NCI-H2107 treated with DMSO at 0.1 percent for 48 hours (cell line): ENCODE measurements around the gene KCNJ16.

Experiments
- DNase-seq: peaks from one replicate; lab custom pipeline; 2025; ENCODE audit not compliant: unreplicated experiment; lab: John Stamatoyannopoulos, UW

The KCNJ16 gene

DNA sequence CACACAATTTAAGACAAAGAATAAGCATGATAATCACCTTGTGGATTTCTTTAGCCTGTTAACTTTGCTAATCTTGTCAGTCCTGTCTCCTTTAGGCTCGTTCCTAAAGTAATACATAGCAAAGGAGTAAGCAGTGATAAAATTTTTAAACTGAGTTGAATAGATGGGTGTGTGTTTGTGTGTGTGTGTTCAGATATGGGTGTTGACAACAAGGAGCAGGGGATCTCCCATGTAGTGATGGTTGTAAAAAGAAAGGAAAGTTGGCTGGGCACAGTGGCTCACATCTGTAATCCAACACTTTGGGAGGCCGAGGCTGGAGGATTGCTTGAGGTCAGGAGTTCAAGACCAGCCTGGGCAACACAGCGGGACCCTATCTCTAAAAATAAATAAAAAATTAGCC is 49.7 kb downstream of the KCNJ16 start:
- DNase-seq: no peak

DNA sequence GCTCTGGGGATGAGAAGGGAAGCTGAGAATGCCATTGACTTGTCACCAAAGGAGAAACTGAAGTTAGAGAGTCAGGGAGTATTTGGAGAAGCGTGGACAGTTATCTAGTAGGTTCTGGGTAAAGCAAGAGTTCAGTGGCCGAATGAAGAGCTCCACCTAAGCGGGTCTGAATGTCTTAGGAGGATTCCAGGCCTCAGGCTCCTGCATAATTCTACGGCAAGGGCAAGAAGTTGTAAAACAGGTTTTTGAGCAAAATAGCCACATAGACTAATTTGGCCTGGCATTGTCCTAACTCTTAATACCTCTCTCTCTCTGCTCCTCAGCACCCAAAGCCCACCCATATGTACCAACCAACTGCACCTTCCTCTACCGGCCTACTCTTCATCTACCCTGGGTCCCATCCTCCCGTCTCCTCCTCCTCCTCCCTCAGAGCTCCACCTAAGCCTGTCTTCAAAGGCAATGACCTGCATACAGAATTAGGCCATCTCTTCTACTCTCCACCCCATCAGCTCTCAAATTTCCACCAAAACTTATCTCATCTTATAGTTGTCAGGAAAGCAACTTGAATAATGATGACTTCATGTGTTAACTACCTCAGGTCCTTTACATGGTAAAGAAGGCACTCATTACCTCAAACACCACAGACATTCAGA is 52.3 kb downstream of the KCNJ16 start:
- no peak for DNase-seq

DNA sequence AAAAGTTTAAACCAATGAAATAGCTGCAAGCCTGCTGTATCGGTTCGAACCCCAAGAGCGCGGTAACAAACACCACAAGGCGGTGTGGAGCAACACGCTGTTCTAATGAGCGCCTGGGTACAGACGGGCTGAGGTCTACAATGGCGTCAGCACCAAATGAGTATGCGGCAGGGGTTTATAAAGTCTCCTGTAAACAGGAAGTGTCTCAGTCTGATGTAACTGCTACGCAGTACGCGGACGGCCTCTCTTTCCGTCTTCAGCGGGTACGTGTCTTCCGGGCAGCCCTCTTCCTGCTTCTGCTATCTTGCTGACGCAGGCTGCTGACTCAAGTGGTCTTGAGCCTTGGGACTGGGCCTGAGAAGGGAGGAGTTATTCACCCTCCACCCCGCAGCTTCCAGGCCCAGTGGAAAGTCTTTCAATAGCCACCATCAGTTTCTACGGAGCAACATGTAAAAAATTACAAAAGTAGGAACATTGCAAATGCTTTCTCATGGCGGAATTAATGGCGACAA is 53.8 kb downstream of the KCNJ16 start:
- DNase-seq: no peak

DNA sequence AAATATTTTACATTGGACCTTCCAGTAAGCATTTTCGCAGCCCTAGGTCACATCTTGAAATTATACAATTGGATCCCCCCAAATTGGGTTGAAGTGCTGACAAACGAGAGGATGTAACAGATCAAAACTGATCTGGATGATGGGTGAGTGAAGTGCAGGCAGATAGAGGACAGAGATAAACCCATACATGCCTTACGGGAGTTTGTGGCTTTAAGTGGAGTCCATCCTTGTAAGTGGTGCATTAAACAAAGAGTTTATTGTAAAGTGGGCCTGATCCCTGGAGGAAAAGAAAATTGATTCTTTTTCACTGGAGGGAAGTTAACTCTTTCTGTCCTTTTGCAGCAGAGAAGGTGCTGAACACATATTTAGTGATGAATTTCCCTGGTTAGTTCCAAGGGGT is 55.3 kb downstream of the KCNJ16 start:
- no peak for DNase-seq

DNA sequence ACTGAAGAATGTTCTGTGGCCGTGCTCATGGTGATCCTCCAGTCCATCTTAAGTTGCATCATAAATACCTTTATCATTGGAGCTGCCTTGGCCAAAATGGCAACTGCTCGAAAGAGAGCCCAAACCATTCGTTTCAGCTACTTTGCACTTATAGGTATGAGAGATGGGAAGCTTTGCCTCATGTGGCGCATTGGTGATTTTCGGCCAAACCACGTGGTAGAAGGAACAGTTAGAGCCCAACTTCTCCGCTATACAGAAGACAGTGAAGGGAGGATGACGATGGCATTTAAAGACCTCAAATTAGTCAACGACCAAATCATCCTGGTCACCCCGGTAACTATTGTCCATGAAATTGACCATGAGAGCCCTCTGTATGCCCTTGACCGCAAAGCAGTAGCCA is 57.5 kb downstream of the KCNJ16 start:
- no peak for DNase-seq

DNA sequence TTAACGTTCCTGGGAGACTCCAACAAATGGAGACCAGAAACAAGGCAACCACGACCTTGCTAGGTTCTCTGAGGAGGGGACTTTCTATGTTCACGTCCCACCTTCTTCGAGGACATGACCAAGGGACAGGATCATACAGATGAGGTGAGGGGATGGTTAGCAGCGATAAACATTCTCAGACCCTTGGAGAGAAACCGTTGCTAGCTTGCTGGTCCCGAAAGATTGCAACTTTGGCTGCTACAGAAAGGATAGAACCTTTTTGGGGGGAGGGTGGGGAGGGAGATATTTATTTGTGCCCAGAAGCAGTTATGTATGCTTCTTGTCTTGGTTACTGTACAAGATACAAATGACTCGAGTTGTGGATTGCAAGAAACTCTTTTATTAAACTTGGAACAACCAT is 59.0 kb downstream of the KCNJ16 start:
- DNase-seq: no peak

DNA sequence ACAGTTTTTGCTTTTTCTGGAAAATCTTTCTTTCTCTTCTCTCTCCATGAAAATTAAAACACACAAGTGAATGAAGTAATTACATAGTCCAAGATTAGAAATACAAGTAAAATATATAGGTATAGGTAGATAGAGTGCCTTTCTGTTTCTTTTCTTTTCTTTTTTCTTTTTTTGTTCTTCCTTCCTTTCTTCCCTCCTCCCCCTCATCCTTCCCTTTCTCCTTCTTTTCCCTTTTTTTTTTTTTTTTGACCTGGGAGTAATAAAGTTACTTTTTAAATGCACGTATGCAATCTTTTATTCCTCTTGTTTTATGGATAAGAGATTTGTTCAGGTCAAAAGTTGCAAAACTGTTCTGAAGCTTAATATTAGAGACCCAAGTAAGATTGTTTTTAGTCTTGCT is 59.8 kb downstream of the KCNJ16 start:
- no peak for DNase-seq

DNA sequence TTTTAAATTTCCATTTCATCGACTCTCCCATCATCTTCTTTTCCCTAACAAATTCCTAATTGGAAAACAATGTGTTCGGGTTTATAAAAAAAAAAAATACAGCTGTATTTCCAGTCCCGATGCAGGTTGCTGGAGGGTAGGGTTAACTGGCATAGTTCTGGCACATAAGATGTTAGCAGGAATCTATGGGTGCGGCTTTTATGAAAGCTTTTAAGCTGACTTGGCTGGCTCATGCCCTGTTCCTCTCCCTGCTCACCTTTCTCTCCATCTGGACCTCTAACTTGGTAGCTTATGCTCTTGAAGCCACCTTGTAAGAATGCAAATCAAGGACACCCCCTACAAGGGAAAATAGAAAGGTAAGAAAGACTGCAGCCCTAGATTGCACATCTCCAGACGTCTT is 61.1 kb downstream of the KCNJ16 start:
- no peak for DNase-seq

DNA sequence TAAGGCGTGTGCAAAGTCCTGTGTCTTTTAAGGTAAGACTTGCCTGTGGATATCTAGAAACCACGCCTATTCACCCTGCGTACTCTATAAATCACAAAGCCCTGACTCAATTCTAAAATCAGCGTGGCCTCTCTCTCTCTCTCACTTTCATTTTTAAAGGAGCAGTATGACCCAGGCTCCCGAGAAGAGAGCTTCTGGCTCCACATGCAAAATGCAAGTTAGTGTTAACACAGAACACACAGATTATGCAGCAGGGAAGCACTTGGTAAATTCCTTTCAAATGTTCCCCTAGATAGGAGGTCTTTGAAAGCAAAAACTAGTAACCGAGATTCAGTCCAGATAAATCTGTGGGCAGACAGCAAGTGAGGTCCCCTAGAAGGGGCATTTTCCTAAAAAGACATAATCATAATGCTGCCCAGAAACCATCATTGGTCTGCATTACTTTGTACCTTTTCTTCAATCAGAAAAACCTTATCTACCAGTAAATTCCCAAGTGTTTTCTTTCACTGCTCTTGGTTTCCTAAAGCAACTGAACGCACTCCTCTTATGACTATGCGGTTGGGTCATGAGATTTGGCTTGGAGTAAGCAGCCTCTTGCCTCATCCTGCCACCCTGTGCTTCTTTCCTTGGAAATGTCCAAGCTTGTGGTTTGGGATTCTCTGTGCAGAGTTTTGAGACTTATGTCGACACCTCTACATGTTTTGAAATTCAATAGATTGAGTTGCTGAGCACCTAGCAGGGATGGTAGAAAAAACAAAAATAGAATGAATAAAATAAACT is 62.6 kb downstream of the KCNJ16 start:
- DNase-seq: peak; percentile 29

DNA sequence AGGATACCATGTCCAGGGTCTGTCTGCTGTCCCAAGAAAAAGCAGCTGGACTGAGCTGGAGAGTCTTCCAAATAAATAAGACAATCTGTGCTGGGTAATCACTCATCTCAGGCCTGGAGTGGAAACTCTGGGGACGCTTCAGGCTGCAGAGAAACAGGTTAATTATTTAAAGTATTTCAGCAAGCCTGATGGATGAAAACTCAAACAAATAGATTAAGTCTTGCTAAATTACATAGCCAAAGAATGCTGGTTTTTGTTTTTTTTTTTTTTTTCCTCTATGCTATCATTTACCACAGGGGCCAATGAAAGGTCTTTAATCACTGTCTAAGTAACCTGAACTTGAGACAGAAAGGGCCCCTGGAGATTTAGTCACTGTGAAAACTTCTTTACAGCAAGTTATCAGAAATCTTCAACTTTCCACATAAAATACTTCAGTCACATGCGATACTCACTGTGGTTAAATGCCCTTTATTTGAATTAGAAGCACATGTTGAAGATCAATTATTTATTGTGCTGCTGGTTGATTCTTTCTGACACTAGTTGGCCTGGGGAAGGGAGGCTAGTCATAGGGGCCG is 63.4 kb downstream of the KCNJ16 start:
- no peak for DNase-seq

DNA sequence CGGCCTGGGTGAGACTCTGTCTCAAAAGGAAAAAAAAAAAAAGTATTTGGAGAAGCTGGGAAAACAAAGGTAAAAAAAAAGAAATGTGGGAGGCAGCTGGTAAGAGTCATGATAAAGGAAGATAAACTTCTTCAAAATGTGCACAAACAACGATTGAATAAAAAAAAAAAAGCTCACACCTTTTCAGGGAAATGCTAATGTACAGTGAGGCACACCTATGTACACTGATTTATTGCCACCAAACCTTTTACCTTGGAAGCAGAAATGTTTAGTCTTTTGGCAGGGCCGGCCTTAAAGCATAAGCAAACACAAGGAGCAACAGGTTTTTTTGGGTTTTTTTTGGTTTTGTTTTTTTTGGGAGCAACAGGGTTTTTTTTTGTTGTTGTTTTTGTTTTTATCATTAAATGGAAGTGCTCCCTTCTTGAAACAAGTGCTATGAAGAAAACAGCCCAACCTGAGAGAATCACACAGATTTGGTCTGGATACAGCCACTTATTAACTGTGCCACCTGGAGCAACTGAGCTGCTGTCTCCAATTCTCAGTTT is 64.5 kb downstream of the KCNJ16 start:
- no peak for DNase-seq

DNA sequence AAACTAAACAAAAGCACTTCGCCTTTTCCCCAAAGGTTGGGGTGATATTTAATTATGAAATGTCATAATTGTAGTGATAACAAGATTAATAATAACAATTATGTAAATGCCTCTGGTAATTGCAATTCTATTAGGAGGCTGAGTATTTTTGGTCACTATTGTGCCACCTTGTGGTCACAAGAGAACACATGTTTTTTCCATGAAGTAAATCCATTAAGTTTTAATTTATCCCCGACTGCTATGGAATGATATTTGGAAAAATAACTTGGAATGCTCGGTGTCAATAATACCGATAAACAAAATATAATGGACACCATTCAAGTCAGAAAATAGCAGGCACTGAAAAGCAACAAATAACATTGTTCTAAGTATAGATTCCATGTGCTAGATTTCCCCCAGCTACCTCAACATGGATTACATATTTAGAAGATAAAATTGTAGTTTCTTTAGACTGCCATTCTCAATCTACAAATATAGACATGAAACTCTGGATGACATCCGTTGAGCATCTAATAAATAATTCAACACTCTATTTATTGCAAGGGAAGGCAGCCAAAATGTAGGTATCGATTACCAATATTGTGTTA is 69.3 kb downstream of the KCNJ16 start:
- DNase-seq: no peak

DNA sequence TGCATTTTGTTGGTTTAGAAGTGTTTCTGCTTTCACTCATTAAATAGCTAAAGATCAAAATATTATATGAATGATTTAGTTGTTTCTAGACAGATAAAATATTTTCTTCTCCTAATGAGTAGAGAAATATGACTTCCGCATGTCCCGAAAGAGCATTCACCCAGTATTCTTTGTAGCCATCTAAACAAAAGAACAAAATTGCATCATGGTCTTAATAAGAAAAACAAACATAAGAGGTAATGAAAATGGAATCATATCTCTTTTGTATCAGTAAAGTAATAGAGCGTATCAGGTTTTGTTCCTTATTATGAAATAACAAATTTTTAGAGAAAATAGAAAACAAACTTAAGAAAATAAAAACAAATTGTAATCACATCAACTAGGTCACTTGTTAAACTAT is 78.2 kb downstream of the KCNJ16 start:
- no peak for DNase-seq

DNA sequence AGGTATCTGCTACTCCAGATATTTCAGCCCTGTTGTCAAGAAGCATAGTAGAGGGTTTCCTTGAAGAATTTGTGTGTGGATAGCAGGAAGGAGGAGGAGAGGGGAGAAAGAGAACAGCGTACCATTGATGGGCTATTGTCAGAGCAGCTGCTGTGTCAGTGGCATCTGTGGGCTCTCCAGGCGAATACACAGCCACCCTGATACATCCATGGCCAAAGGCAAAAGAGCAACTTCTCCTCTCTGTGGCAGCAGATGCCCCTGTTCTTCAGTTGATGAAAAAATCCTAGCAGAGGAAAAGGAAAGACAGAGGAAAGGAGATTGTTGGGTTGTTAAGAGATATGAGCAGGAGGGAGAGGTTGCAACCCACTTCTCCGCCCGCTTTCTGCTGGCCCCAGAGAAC is 82.1 kb downstream of the KCNJ16 start:
- no peak for DNase-seq

DNA sequence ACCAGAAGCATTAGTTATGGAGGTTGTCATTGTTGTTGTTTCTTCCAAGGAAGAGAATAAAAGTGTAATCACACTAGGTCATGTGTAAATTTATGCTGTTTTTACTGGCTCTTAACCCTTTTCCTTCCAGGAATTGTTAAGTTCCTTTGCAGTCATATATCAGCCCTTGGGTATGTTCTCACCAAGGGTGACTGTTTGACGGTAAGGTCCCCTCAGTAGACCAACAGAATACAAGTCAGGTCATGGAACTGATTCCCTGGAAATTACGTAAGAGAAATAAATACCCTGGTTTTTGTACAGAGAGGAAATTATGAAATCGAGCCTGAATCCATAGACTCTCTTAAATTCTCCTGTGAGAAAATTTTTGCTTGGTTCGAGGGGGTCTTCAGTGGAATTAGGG is 83.2 kb downstream of the KCNJ16 start:
- no peak for DNase-seq

DNA sequence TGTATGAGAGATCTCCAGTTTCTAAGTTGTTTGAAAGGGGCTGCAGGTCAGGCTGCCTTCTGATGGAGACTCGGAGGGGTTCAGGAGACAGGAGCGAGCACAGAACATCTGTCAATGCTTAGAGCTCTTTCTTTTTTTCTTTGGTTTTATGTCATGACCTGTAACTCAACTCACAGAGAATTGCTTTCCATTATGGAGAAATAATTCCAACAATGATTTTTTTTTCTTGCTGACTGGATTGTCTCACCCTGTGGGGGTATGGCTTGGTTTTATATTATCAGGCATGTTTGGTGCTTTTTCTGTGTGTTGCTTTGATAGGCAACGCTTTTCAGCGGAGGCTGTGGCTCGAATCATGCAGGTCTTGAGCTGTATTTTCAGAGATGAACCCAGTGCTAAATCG is 83.6 kb downstream of the KCNJ16 start:
- DNase-seq: no peak

DNA sequence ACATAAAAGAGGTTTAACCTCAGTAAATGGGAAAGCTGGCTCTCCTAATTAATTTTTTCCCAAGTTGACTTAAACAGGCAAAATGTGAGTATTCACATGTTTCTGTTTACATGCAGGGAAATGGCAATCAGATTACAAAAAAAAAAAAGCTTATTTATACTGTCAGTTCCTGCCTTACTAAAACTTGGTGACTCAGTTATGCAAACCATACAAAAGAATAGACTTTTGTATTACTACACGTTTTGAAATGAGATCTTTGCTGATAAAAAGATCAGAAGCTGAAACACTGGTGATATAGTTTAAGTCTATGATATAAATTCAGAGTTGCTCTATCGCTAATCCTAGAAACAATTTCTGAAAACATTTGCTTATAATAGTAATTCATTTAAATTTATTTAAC is 85.0 kb downstream of the KCNJ16 start:
- no peak for DNase-seq

DNA sequence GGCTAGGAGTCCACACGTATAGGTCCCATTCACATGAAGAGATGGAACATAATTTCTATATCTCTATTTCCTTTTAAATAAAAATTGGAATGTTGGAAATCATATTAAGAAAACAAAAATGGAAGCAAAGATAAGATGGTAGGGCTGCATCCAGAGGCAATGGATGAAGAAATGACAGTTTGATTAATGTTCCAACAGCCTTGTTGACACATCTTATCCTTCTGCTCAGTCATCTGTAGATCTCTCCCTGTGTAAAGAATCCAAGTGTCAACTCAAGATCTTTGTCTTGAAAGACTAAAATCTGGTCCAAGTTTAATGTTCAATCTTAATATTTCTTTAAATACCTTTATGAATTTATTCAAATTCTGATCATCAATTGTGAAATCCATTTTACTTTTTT is 86.5 kb downstream of the KCNJ16 start:
- no peak for DNase-seq

DNA sequence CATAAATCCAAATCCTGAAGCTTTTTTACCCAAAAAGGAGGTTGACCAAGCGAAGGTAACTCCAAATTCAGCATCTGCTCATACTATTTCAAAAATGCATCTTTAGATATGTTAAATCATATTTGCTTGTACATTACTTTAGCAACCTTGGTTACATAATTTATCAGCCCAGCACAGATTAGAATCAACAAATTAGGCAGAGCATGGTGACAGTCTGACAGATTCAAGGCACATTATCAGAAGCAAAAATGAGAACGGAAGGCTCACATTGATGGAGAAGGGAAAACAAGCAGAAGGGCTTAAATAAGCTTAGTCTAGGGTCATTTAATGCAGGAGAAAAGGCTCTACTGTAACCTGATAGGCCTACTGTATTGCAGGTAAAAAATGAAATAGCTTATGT is 90.4 kb downstream of the KCNJ16 start:
- DNase-seq: no peak

DNA sequence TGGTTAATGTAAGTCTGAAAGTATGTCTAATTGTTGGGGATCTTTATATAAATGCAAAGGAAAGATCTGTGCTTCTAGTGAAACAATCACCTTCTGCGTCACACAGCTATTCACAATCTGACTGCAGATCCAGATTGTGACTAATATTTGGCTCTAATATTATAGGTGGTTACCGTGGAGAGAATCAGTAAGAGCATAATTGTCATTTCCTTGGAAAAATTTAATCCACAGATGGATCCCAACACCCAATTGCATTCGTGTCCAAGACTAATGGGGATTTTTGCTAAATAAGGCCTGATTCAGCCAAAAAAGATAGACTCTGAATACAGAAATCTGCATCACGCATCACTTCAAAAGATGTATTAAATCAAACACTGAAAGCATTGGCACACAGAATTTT is 91.6 kb downstream of the KCNJ16 start:
- no peak for DNase-seq

DNA sequence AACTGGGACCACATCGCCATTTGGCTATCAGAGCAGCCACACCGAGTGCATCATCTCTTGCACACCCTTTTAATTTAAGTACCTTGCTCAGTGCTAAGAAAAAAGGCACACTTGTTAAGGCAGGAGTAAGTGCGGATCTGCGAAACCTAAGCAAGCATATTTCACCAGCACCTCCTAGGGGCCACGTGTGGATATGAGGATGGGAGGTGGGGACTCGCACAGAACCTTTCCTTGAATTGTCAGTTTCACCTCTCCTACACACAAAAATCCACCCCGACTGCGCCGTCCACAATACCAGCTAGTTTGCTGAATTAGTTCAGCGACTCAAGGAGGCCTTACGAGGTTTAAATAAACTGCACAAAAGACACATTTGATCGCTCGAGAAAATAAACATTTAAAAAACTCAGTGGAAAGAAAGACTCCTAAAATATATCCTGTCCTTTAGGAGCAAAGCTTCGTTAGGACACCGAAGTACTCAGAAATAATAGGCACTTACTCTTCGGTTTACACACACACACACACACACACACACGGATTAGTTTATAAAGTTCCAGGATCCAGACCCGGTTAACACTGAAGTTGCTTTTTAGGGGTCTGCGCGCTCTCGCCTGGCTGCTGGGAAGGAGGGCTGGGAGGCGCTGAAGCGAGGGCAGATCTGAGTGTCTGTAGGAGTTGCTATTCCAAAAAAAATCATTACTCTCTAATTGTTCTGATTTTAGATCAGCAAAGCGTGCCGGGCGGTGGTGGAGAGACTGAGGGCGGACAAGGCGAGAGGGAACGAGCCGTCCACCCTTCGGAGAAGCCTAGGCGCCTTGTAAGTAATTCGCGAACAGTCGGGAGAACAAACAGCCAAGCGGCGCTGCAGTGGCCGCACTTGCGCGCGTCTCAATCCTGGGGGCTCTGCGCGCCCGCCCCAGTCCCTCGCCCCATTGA is 93.3 kb downstream of the KCNJ16 start:
- peak; percentile 76 for DNase-seq
